Tibial nerve (tissue), 4 donors: Measurements from ENCODE around the gene PELI2. TPM values are rescaled to one million over a fixed set of nuclear protein-coding genes. Genes with fewer than 3 reads are reported as not detected.
A peak's percentile ranks its signal among the peaks of the same experiment; 100 is the strongest.

Source experiments
- DNase-seq, 2 donors: peaks; one replicate each; pipeline ENCODE4 v3.0.0-alpha.2; 2019; ENCODE audit warnings: low spot score in 2 of 2
- H3K27ac ChIP-seq, 4 donors: fragments of 200-600 bp; sonication (generic) in 3 of 4; one replicate each; pipeline ENCODE4 v1.5.1; 2017 to 2019; ENCODE audit warnings: mild to moderate bottlenecking in 1 of 4
- H3K27me3 ChIP-seq, 2 donors: fragments of 200-600 bp; sonication (generic) in 1 of 2; one replicate each; pipeline versions ENCODE4 v1.5.1 to v1.6.0; 2017 to 2019
- H3K36me3 ChIP-seq, 3 donors: fragments of 200-600 bp; sonication (generic); one replicate each; pipeline ENCODE4 v1.5.1; 2018 to 2019
- H3K4me1 ChIP-seq, 4 donors: fragments of 200-600 bp; sonication (generic) in 3 of 4; one replicate each; pipeline ENCODE4 v1.5.1; 2017 to 2019
- H3K4me3 ChIP-seq, 4 donors: fragments of 200-600 bp; sonication (generic) in 3 of 4; one replicate each; pipeline ENCODE4 v1.5.1; 2017 to 2019; ENCODE audit warnings: mild to moderate bottlenecking in 1 of 4, moderate library complexity in 1 of 4
- H3K9me3 ChIP-seq, 4 donors: fragments of 200-600 bp; sonication (generic) in 3 of 4; one replicate each; pipeline ENCODE4 v1.5.1; 2017 to 2019
- CTCF ChIP-seq, 5 experiments: fragments of 200-600 bp in 3 of 5; fragments of 450-650 bp in 2 of 5; sonication (generic) in 3 of 5; IDR thresholded peaks; one replicate each; pipeline ENCODE4 v1.5.1; 2016 to 2019; ENCODE audit warnings: antibody characterized with exemption in 5 of 5, mild to moderate bottlenecking in 3 of 5, moderate library complexity in 2 of 5
- EP300 ChIP-seq, 2 donors: sonication (generic); formaldehyde crosslinking; IDR thresholded peaks; one replicate each; pipeline ENCODE4 v1.6.1; 2017; ENCODE audit warnings: antibody characterized with exemption in 2 of 2, mild to moderate bottlenecking in 1 of 2
- POLR2A ChIP-seq, 2 donors: fragments of 450-650 bp; IDR thresholded peaks; one replicate each; pipeline ENCODE4 v1.6.1; 2017; ENCODE audit warnings: antibody characterized with exemption in 2 of 2, mild to moderate bottlenecking in 2 of 2, moderate library complexity in 2 of 2
- WGBS, 2 donors: methylation state at CpG; one replicate each; pipeline ENCODE4 v1.1.5; 2018; 5-methylcytosine and 5-hydroxymethylcytosine counted together
- total RNA-seq, 4 donors: library from RNA; depleted of rRNA; stranded (reverse); fragments of >200 nt; gene quantifications; one replicate each; pipeline ENCODE4 v1.1.0, GENCODE V29; 2016

Gene PELI2
- total RNA-seq, 4 donors from 2014 or later: 20.1 to 42.3 (median 35.1) TPM

- Histone ChIP-seq H3K4me3 (no peak overlapping the region), H3K9me3 (peaks cover 0 to 23% (median 5%) of the 10 kb centered on the region in 4 donors), H3K4me1 (peaks cover 0 to 37% (median 15%) of the 10 kb centered on the region in 4 donors), H3K27ac (no peak overlapping the region), H3K36me3 (no peaks in the 10 kb centered on the region), H3K27me3 (no peaks in the 10 kb centered on the region)
- 93 to 97% methylated on average over 6 of the region's 6 CpGs for WGBS, 2 donors
- no peak for DNase-seq
- TF ChIP-seq EP300 (IDR thresholded peaks at IDR 0.05) (no peak), CTCF (IDR thresholded peaks at IDR 0.05) (no peak), POLR2A (IDR thresholded peaks at IDR 0.05) (no peak)
These were observed 51.8 kb downstream of the PELI2 start for GRCh38 chr14:56170028-56170427.

GRCh38 chr14:56170877-56171422 is 52.7 kb downstream of the PELI2 start:
- no peak overlapping the region for H3K27ac ChIP-seq
- TF ChIP-seq EP300 (IDR thresholded peaks at IDR 0.05): no peak
- TF ChIP-seq POLR2A (IDR thresholded peaks at IDR 0.05): no peak
- TF ChIP-seq CTCF (IDR thresholded peaks at IDR 0.05): no peak
- no peaks in the 10 kb centered on the region for H3K27me3 ChIP-seq
- no peaks in the 10 kb centered on the region for H3K36me3 ChIP-seq
- no peak overlapping the region for H3K4me3 ChIP-seq
- 44 to 46% methylated on average over 7 of the region's 7 CpGs for WGBS, 2 donors
- peaks cover 0 to 37% (median 15%) of the 10 kb centered on the region in 4 donors for H3K4me1 ChIP-seq
- H3K9me3 ChIP-seq: peaks cover 0 to 13% (median under 1%) of the 10 kb centered on the region in 4 donors
- no peak for DNase-seq

- Histone ChIP-seq H3K9me3 (peaks cover 0 to 3% (median 0%) of the 10 kb centered on the region in 4 donors), H3K27ac (peak overlapping the region in 2 of 4 donors; percentile 23 to 76), H3K36me3 (no peaks in the 10 kb centered on the region), H3K4me1 (peaks cover 0 to 39% (median 18%) of the 10 kb centered on the region in 4 donors), H3K27me3 (no peaks in the 10 kb centered on the region), H3K4me3 (no peak overlapping the region)
- 82 to 96% methylated on average over 3 of the region's 3 CpGs for WGBS, 2 donors
- TF ChIP-seq POLR2A (IDR thresholded peaks at IDR 0.05) (no peak), EP300 (IDR thresholded peaks at IDR 0.05) (no peak), CTCF (IDR thresholded peaks at IDR 0.05) (no peak)
- no peak for DNase-seq
These were observed 53.9 kb downstream of the PELI2 start for GRCh38 chr14:56172074-56172473.

- no peaks in the 10 kb centered on the region for H3K36me3 ChIP-seq
- no peak overlapping the region for H3K4me3 ChIP-seq
- no peaks in the 10 kb centered on the region for H3K27me3 ChIP-seq
- H3K27ac ChIP-seq: peak overlapping the region in 2 of 4 donors; percentile 23 to 76
- DNase-seq: no peak
- WGBS, 2 donors: 26% methylated on average over 3 of the region's 3 CpGs
- peaks cover 0 to 44% (median 20%) of the 10 kb centered on the region in 4 donors for H3K4me1 ChIP-seq
- TF ChIP-seq CTCF (IDR thresholded peaks at IDR 0.05): no peak
- TF ChIP-seq POLR2A (IDR thresholded peaks at IDR 0.05): no peak
- no peak for TF ChIP-seq EP300 (IDR thresholded peaks at IDR 0.05)
- no peaks in the 10 kb centered on the region for H3K9me3 ChIP-seq
These were observed 54.4 kb downstream of the PELI2 start for GRCh38 chr14:56172571-56172971.

GRCh38 chr14:56173365-56173922 is 55.2 kb downstream of the PELI2 start:
- Histone ChIP-seq H3K9me3 (no peaks in the 10 kb centered on the region), H3K4me1 (peaks cover 0 to 51% (median 20%) of the 10 kb centered on the region in 4 donors), H3K36me3 (no peaks in the 10 kb centered on the region), H3K4me3 (no peak overlapping the region), H3K27me3 (no peaks in the 10 kb centered on the region), H3K27ac (peak overlapping the region in 1 of 4 donors; percentile 76)
- DNase-seq: no peak
- 85 to 89% methylated on average over 6 of the region's 6 CpGs for WGBS, 2 donors
- no peak for TF ChIP-seq CTCF (IDR thresholded peaks at IDR 0.05)
- TF ChIP-seq POLR2A (IDR thresholded peaks at IDR 0.05): no peak
- no peak for TF ChIP-seq EP300 (IDR thresholded peaks at IDR 0.05)
